HG03378 (cell line): ENCODE measurements around the gene APOE.
"Not testable (repeated sequence)": the region's sequence is repeated elsewhere in the genome, so short reads cannot be mapped to it uniquely, and the experiment has no call there.

Source experiments
- ATAC-seq: cut with Tn5 transposase; IDR thresholded peaks from one replicate; pipeline ENCODE4 v1.9.1; 2021; ENCODE audit warnings: mild to moderate bottlenecking, moderate library complexity; ENCODE audit not compliant: unreplicated experiment

The APOE gene

DNA sequence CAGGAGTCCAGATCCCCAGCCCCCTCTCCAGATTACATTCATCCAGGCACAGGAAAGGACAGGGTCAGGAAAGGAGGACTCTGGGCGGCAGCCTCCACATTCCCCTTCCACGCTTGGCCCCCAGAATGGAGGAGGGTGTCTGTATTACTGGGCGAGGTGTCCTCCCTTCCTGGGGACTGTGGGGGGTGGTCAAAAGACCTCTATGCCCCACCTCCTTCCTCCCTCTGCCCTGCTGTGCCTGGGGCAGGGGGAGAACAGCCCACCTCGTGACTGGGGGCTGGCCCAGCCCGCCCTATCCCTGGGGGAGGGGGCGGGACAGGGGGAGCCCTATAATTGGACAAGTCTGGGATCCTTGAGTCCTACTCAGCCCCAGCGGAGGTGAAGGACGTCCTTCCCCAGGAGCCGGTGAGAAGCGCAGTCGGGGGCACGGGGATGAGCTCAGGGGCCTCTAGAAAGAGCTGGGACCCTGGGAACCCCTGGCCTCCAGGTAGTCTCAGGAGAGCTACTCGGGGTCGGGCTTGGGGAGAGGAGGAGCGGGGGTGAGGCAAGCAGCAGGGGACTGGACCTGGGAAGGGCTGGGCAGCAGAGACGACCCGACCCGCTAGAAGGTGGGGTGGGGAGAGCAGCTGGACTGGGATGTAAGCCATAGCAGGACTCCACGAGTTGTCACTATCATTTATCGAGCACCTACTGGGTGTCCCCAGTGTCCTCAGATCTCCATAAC is at the start of gene APOE:
Gene APOE, plus strand, starts transcription at position 360 of the 724 bp plus-strand sequence. CDS start 829 bp downstream, outside the sequence.
- ATAC-seq = no peak

DNA sequence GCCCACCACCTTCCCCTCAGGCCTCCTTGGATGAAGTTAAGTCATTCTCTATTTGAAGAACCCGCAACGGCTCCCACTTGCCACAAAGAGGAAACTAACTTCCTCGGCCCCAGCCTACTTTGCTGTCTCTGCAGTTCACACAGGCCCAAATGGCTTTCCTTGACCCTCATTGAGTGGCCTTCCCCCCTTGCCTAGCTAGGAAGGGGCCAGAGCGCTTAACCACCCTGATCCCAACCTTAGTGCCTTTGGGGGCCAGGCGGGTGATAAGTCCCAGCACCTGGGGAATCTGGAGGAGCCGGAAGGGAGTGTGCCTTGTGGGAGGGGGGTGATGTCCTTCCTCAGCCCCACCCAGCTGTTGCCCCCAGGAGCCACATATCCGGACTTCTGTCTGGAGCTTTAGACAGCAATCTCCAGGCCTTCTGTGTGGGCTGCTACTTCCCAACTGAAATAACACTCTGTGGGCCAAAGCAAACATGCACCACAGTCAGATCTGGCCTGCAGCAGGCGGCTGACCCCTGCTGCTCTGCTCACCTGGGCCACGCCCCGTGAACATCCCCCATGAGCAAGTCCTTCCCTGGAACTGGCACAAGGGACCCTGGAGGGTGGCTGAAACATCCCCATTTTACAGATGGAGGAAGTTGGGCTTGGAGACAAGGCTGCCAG is 49.0 kb upstream of the APOE start:
- no peak for ATAC-seq

DNA sequence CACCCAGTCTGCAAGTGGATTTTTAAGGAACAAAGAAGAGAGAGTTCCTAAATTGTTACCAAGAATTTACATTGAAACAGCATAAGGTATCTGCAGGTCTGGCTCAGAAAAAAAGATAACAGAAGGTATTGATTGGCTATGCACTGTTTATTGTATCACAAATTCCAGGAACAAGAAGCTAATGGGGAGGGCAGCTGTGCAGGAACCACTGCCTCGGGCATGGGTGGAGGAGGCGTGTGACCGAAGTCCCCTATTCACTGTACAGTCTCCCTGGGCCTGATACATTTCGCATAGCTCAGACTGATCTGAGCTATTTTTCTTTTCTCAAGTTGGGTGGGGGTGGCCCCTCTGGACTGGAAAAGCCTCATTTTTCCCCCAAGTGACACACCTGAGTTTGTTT is 47.8 kb upstream of the APOE start:
- no peak for ATAC-seq

DNA sequence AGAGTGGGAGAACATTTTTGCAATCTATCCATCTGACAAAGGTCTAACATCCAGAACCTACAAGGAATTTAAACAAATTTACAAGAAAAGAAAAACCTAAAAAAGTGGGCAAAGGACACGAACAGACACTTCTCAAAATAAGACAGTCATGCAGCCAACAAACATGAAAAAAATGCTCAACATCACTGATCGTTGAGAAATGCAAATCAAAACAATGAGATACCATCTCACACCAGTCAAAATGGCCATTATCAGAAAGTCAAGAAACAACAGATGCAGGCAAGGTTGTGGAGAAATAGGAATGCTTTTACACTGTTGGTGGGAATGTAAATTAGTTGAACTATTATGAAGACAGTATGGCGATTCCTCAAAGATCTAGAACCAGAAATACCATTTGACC is 44.0 kb upstream of the APOE start:
- not testable (repeated sequence) for ATAC-seq

DNA sequence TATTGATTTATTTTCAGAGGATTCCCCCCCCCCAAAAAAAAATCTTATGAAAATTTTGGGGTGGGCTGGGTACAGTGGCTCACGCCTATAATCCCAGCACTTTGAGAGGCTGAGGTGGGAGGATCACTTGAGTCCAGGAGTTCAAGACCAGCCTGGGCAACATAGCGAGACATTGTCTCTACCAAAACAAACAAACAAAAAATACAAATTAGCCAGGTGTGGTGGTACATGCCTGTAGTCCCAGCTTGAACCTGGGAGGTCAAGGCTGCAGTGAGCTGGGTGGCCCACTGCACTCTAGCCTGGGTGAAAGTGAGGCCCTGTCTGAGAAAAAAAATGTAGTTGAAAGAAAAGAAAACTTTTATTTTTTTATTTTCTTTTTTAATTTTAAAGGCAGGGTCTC is 41.6 kb upstream of the APOE start:
- ATAC-seq = no peak

DNA sequence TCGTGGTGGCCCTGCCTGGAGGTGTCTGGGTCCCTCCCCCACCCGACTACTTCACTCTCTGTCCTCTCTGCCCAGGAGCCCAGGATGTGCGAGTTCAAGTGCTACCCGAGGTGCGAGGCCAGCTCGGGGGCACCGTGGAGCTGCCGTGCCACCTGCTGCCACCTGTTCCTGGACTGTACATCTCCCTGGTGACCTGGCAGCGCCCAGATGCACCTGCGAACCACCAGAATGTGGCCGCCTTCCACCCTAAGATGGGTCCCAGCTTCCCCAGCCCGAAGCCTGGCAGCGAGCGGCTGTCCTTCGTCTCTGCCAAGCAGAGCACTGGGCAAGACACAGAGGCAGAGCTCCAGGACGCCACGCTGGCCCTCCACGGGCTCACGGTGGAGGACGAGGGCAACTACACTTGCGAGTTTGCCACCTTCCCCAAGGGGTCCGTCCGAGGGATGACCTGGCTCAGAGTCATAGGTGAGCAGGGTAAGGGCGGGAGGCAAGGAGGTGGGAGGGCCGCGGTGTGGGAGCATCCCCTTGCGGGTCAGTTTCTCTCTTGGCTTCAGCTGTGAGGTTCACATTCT is 40.3 kb upstream of the APOE start:
- no peak for ATAC-seq

DNA sequence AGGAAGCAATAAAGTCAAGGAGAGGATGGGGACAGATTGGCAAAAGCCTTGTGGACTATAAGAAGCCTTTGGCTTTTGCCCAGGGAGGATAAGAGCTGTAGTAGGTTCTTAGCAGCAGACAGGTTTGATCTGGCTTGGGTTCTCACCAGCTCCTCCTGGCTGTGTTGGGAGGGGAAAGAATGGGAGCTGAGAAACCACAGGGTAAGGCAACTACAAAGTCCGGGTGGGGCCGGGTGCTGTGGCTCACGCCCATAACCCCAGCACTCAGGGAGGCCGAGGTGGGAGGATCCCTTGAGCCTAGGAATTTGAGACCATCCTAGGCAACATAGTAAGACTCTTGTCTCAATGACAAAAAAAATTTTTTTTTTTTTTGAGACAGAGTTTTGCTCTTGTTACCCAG is 38.9 kb upstream of the APOE start:
- no peak for ATAC-seq

DNA sequence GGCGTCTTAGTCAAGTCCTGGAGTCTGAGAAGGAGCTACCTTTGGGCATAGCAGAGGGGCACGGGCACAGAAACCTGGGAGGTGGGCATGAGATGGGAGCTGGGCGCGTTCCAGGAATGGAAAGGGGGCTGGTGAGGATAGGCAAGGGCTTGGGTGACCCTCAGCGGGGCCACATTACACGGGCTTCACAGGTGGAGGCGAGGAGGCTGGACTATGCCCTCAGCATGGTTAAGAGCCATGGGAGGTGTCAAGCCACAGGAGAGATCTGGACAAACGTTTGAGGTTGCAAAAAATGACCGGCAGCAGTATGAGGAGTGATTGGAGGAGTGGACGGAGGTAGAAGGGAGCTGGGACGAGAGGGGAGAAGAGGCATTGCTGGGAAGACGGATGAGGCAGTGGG is 38.0 kb upstream of the APOE start:
- ATAC-seq = no peak

DNA sequence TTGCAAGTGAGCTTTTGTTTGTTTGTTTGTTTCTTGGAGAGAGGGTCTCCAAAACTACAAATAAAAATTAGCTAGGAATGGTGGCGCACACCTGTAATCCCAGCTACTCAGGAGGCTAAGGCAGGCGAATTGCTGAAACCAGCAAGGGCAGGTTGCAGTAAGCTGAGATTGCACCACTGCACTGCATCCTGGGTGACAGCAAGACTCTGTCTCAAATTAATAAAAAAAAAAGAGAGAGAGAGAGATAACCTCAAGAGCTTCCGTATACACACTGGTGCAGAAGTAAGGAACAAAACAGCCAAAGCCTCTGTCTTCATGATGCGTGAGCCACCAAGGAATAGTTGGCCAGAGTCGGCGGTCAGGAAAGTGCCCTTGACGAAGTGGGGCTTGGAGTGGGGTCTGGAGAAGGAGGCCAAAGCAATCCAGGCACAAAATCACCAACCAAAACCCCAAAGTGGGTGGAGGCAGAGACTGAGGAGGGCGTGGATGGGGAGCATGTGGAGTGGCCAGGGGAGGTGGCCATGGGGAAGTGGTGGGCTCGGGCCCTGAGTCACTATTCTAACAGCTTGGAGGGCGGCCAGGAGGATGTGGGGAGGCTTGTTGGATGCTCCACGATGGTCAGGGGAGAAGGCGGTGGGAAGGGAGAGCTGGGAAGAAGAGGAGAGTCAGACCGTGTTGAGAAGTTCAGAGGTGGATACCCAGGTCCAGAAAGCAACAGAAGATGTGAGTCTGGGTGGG is 35.7 kb upstream of the APOE start:
- ATAC-seq = no peak

DNA sequence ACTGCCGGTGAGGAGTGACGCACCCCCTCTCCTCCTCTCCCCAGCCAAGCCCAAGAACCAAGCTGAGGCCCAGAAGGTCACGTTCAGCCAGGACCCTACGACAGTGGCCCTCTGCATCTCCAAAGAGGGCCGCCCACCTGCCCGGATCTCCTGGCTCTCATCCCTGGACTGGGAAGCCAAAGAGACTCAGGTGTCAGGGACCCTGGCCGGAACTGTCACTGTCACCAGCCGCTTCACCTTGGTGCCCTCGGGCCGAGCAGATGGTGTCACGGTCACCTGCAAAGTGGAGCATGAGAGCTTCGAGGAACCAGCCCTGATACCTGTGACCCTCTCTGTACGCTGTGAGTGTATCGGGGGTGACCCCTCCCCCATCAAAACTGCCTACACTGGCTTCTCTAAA is 33.8 kb upstream of the APOE start:
- ATAC-seq = no peak

DNA sequence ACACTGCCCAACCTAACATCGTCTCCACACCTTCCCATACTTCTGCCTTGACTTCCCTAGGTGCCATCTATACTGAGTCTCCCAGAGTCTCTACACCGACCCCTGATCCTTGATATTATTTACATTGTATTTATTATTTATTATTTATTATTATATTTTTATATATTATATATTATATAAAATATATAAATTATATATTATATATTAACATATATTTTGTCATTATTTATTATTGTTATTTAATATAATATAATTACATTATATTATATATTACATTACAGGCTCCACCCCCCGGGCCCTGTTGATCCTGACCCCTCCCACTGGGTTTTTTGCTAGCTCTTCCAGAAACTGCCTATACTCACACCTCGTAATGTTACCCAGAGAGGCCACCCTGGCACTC is 32.9 kb upstream of the APOE start:
- no peak for ATAC-seq

DNA sequence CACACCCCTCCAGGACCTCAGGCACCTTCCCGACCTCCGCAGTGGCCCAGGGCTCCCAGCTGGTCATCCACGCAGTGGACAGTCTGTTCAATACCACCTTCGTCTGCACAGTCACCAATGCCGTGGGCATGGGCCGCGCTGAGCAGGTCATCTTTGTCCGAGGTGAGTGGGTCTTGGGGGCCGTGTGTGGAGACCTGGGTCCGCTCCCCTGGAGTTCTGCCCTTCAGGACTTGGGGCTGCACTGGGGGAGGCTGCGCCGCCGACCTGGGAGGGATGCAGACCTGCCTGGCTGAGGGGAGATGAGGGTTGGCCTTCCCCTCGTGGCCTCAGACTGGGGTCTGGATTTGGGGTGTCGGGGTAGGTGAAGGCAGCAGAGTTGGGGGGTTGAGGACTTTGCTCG is 31.3 kb upstream of the APOE start:
- ATAC-seq = no peak

DNA sequence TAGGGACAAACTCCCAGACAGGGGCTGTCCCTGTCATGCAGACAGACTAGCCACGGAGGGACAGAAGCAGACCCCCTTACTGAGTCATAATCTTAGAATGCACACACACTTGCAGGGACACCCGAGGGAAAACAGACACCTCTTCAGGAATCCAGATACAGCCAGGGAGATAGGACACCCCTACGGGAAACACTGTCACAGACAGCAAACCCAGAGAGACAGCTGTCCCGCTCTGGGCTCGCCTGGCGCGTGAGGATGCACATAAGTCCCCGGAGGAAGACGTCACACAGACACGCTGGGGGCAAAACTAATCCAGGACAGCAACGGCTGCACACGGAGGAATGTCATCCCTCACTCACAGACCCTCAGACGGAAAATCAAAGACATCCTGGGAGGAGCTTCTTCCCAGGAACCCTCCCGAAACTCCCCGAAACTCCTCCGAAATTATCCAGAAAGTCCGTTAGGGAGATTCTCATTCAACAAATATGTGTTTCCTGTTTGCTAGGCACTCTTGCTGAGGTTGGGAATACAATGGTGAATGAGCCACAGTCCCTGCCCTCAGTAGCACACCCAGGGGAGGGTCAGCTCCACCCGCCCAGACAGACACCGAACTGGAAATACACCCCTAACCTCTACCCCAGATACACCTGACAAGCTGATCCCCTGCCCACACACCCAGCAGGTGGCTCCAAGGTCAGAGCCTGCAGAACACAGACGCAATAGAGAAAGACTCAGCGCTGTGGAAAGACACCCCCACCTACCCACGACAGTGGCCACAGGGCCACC is 29.7 kb upstream of the APOE start:
- ATAC-seq = no peak

DNA sequence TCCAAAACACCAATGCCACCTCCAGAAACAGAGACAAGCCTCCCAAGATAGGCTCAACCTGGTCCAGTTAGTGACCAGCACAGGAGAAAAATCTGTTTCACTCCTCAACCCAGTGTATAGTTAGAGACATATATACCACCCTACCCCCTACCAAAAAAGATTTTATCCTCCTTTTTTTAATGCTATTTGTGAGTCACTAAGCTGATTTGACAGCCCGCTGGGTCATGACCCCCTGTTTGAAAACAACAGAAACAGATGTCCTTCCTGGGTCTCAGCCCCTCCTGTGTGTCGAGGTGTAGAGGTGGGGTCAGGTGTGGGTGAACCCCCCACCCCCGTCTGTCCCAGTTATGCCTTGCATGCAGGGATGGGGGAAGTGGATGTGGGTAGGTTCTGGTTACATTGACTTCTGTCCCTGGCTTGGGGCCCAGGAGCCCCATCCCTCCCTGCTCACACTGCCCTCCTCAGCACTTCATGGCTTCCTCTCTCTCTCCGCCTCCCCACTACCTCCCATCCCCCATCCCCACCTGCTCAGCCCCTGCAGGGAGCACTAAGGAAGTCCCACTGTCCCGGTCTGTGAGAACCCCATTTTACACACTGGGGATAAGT is 28.6 kb upstream of the APOE start:
- ATAC-seq = no peak

DNA sequence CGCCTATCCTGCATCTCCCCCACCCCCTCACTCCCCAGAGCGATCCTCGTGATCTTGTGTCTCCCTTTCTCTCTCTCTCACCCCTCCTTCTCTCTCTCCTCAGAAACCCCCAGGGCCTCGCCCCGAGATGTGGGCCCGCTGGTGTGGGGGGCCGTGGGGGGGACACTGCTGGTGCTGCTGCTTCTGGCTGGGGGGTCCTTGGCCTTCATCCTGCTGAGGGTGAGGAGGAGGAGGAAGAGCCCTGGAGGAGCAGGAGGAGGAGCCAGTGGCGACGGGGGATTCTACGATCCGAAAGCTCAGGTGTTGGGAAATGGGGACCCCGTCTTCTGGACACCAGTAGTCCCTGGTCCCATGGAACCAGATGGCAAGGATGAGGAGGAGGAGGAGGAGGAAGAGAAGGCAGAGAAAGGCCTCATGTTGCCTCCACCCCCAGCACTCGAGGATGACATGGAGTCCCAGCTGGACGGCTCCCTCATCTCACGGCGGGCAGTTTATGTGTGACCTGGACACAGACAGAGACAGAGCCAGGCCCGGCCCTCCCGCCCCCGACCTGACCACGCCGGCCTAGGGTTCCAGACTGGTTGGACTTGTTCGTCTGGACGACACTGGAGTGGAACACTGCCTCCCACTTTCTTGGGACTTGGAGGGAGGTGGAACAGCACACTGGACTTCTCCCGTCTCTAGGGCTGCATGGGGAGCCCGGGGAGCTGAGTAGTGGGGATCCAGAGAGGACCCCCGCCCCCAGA is 27.3 kb upstream of the APOE start:
- no peak for ATAC-seq

DNA sequence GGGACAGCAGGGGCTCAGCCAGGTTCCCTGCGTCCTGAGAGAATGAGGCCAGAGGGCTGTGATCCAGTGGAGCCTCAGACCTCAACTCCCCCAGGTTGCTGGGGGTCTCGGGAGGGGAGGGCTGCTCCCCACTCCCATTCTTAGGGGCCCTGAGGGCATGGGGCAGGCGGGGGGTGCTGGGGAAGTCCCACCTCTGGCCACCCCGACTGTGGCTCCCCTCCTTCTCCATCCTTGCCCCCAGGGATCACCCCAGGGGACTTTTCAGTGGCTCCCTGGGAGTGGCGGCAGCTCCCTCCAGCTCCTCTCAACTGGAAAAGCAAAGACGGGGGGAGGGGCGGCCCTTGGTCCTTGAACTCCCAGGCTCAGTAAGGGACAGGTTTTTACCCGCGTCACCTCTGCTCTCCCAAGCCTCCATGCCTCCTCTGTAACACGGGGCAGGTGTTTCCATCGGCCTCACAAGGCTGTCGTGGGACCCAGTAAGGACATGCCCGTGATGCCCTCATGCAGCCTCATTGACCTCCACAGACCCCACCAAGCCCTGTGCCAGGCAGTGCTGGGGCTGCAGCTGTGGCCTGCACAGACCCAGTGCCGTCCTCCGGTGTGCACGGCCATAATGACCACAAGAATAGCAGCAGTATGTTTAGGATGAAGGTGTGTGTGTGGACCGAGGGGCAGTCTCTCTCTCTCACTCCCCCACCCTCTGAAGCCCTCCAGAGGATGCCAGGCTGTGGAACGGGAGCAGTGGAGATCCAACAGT is 26.1 kb upstream of the APOE start:
- ATAC-seq = no peak

DNA sequence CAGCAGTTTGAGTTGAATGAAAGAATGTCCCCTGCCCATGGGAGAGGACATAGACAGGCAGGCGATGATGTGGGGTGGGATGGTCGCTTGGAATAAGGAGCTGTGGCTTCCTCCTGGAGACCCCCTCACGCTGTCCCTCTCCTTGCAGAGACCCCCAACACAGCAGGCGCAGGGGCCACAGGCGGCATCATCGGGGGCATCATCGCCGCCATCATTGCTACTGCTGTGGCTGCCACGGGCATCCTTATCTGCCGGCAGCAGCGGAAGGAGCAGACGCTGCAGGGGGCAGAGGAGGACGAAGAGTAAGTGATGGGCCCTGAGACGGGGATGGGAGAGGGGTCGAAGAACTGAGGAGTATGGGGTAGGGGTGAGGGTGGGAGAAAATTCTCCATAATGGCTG is 23.5 kb upstream of the APOE start:
- no peak for ATAC-seq

DNA sequence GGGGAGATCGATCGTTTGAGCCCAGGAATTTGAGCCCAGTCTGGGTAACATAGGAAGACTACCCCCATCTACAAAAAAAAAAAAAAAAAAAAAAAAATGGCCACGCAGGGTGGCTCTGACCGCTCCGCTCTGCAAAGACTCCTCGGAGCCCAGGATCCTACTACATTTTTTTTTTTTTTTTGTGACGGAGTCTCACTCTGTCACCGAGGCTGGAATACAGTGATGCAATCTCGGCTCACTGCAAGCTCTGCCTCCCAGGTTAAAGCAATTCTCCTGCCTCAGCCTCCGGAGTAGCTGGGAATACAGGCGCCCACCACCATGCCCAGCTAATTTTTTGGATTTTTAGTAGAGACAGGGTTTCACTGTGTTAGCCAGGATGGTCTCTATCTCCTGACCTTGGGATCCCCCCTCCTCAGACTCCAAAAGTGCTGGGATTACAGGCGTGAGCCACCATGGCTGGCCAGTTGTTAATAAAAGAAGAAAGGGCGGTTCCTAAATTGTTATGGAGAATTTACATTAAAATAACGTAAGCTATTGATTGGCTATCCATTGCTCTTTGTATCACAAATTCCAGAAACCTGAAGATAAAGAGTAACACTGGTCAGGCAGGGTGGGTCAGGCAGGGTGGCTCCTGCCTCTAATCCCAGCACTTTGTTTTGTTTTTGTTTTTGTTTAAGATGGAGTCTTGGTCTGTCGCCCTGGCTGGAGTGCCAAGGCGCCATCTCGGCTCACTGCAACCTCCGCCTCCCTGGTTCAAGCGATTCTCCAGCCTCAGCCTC is 22.8 kb upstream of the APOE start:
- ATAC-seq = not testable (repeated sequence)
